Gastroesophageal sphincter (tissue), 3 donors: ENCODE data around the gene SLC12A1.

Source experiments
- CTCF ChIP-seq, 4 experiments: fragments of 200-600 bp in 2 of 4; fragments of 450-650 bp in 2 of 4; sonication (generic) in 1 of 4; IDR thresholded peaks; one replicate each; pipeline ENCODE4 v1.5.1; 2017 to 2019; ENCODE audit warnings: antibody characterized with exemption in 4 of 4, mild to moderate bottlenecking in 2 of 4, moderate library complexity in 2 of 4
- POLR2A ChIP-seq, 2 donors: fragments of 450-650 bp; IDR thresholded peaks; one replicate each; pipeline ENCODE4 v1.6.1; 2017; ENCODE audit warnings: antibody characterized with exemption in 2 of 2, mild to moderate bottlenecking in 2 of 2, moderate library complexity in 1 of 2
- POLR2AphosphoS5 ChIP-seq: sonication (generic); formaldehyde crosslinking; IDR thresholded peaks from one replicate; pipeline ENCODE4 v1.6.1; 2017; ENCODE audit warnings: antibody characterized with exemption

- peak in 2 of 4 experiments; percentile 29 to 42 for TF ChIP-seq CTCF (IDR thresholded peaks at IDR 0.05)
- peak; percentile 19 to 24 for TF ChIP-seq POLR2A (IDR thresholded peaks at IDR 0.05)
- no peak for TF ChIP-seq POLR2AphosphoS5
Measured at GRCh38 chr15:48177766-48178647, 28.1 kb upstream of the SLC12A1 start, which contains the start of gene MYEF2.
